Stomach (tissue), 9 donors: Measurements from ENCODE around the gene TENM4. TPM values are rescaled to one million over a fixed set of nuclear protein-coding genes. Genes with fewer than 3 reads are reported as not detected.

Experiments used
- DNase-seq, 2 donors: peaks; one replicate each; pipeline versions ENCODE4 v3.0.0 to v3.0.0-alpha.2; 2013 to 2019
- H3K27ac ChIP-seq, 5 donors: fragments of 200-600 bp in 4 of 5; sonication (generic) in 4 of 5; one replicate each; pipeline ENCODE4 v1.5.1; 2013 to 2019; ENCODE audit warnings: mild to moderate bottlenecking in 1 of 5, moderate library complexity in 1 of 5
- H3K27me3 ChIP-seq, 3 donors: fragments of 200-600 bp; sonication (generic); one replicate each; pipeline ENCODE4 v1.5.1; 2017 to 2019; ENCODE audit warnings: mixed run types in 1 of 3
- H3K36me3 ChIP-seq, 4 donors: fragments of 200-600 bp; sonication (generic); 1 replicate in 3 of 4; 2 replicates in 1 of 4; pipeline ENCODE4 v1.5.1; 2016 to 2019
- H3K4me1 ChIP-seq, 4 donors: fragments of 200-600 bp; sonication (generic); one replicate each; pipeline ENCODE4 v1.5.1; 2016 to 2019
- H3K4me3 ChIP-seq, 4 donors: fragments of 200-600 bp; sonication (generic) in 3 of 4; one replicate each; pipeline ENCODE4 v1.5.1; 2016 to 2019; ENCODE audit warnings: mild to moderate bottlenecking in 1 of 4
- H3K9me3 ChIP-seq, 4 donors: fragments of 200-600 bp; sonication (generic); one replicate each; pipeline ENCODE4 v1.5.1; 2016 to 2019
- EP300 ChIP-seq: sonication (generic); formaldehyde crosslinking; IDR thresholded peaks from one replicate; pipeline ENCODE4 v1.6.1; 2017; ENCODE audit warnings: antibody characterized with exemption
- POLR2A ChIP-seq, 4 donors: fragments of 450-650 bp; IDR thresholded peaks; one replicate each; pipeline ENCODE4 v1.6.1; 2016; ENCODE audit warnings: antibody characterized with exemption in 4 of 4, control low read depth in 2 of 4, mild to moderate bottlenecking in 1 of 4, moderate library complexity in 1 of 4
- POLR2AphosphoS5 ChIP-seq, 3 donors: sonication (generic); formaldehyde crosslinking; IDR thresholded peaks; one replicate each; pipeline ENCODE4 v1.6.1; 2016; ENCODE audit warnings: antibody characterized with exemption in 3 of 3
- WGBS, 5 donors: extraction: QIAGEN DNeasy Blood & Tissue Kit in 3 of 5; methylation state at CpG; one replicate each; pipeline versions ENCODE4 v1.1.5 to v1.1.7; 2013 to 2018; 5-methylcytosine and 5-hydroxymethylcytosine counted together
- intact Hi-C: fragments of 100-400 bp; cut with DNase I; formaldehyde crosslinking; loops from one replicate; pipeline ENCODE4 v1.15.1; 2023; ENCODE audit warnings: low total_unique reads
- polyA plus RNA-seq, 3 donors: library from polyadenylated mRNA; stranded (reverse); fragments of 200-250 nt; gene quantifications; one replicate each; pipeline ENCODE4 v1.2.3, GENCODE V29; 2013
- total RNA-seq, 5 donors: library from RNA; depleted of rRNA; stranded (reverse); fragments of >200 nt; gene quantifications; one replicate each; pipeline versions ENCODE4 v1.1.0 to v1.2.3, GENCODE V29; 2014 to 2016
- TF ChIP-seq, protein P1 (sequence below), 7 experiments: fragments of 450-650 bp in 4 of 7; fragments of 200-600 bp in 3 of 7; sonication (generic) in 3 of 7; IDR thresholded peaks; one replicate each; pipeline ENCODE4 v1.5.1; 2016 to 2019; ENCODE audit warnings: antibody characterized with exemption in 7 of 7, control low read depth in 2 of 7, mild to moderate bottlenecking in 1 of 7
- donor health status: healthy with polysubstance abuse.
- donor health status: Bipolar disorder and iron deficiency.
- donor health status: healthy.

The TENM4 gene
- total and polyA plus RNA-seq, 8 donors, result 0.06 to 13.2 (median 0.87) TPM; not detected in 1

DNA sequence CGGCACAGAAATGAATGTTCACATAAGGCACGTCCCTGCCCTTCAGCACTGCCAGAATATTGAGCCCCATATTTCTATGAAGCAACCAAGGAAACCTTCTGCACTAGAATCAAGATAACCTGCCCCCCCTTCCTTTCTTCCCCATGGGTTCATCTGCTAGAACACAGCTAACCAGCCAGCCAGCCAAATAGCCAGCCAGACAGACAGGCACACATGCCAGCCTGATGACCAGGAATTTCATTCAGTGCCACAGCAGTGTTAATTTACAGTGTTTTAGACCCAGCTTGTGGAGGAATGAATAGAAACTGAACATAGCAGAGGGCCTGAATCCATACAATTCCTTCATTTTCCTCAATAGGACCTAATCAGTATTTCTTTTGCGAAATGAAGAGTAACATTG is 57.0 kb downstream of the TENM4 start:
- Histone ChIP-seq H3K36me3 (no peaks in the 10 kb centered on the region), H3K4me1 (no peaks in the 10 kb centered on the region), H3K27ac (no peak overlapping the region), H3K27me3 (no peaks in the 10 kb centered on the region), H3K9me3 (no peaks in the 10 kb centered on the region), H3K4me3 (no peak overlapping the region)
- intact Hi-C loops, result no loop called here
- no peak for DNase-seq
- WGBS, 5 donors, result 73 to 93% (median 82%) methylated on average over 3 of the region's 3 CpGs
- TF ChIP-seq EP300, result no peak
- no peak for TF ChIP-seq POLR2A (IDR thresholded peaks at IDR 0.05)
- no peak for TF ChIP-seq POLR2AphosphoS5 (IDR thresholded peaks at IDR 0.05)
- TF ChIP-seq, protein P1, sequence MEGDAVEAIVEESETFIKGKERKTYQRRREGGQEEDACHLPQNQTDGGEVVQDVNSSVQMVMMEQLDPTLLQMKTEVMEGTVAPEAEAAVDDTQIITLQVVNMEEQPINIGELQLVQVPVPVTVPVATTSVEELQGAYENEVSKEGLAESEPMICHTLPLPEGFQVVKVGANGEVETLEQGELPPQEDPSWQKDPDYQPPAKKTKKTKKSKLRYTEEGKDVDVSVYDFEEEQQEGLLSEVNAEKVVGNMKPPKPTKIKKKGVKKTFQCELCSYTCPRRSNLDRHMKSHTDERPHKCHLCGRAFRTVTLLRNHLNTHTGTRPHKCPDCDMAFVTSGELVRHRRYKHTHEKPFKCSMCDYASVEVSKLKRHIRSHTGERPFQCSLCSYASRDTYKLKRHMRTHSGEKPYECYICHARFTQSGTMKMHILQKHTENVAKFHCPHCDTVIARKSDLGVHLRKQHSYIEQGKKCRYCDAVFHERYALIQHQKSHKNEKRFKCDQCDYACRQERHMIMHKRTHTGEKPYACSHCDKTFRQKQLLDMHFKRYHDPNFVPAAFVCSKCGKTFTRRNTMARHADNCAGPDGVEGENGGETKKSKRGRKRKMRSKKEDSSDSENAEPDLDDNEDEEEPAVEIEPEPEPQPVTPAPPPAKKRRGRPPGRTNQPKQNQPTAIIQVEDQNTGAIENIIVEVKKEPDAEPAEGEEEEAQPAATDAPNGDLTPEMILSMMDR (IDR thresholded peaks at IDR 0.05), result no peak

DNA sequence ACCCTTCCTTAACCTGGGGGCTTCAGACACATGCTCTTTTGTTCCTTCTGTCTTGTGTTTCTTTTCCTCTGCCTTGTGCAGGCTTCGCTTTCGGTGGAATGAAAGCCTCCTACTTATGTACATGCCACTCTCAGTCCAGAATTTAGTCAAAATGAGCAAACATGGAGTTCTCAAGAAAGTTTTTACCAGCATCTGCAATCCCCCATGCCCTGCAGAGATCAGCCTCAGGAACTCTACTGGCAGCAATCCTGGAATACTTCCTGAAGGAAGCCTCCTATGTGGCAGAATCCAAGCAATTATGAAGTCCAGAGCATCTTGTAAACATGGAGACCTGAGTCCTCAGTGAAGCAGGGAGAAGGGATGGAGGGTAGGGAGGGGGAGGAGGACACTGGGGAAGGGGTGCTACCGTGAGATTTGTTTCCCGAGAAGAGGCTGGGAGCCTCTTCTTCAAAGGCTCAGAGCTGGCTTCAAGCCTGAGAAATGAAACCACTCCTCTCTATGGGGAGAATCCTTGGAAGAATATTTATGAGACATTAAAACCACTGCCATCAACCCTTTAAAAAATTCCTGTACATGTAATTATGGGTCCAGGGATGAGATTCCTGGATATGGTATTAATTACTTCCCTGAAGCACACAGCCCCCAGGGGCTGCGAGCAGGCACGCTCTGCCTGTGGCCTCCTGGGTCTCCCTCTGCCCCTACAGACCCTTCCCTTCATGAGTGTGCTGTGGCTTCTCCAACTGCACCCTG is 58.4 kb downstream of the TENM4 start:
- no peak for DNase-seq
- no peak overlapping the region for H3K4me3 ChIP-seq
- 69 to 81% (median 71%) methylated on average over 6 of the region's 6 CpGs for WGBS, 5 donors
- no peak overlapping the region for H3K27ac ChIP-seq
- intact Hi-C loops, result no loop called here
- no peaks in the 10 kb centered on the region for H3K36me3 ChIP-seq
- no peaks in the 10 kb centered on the region for H3K27me3 ChIP-seq
- H3K9me3 ChIP-seq, result no peaks in the 10 kb centered on the region
- no peaks in the 10 kb centered on the region for H3K4me1 ChIP-seq
- TF ChIP-seq, protein P1 (IDR thresholded peaks at IDR 0.05), result no peak
- TF ChIP-seq POLR2A (IDR thresholded peaks at IDR 0.05), result no peak
- TF ChIP-seq POLR2AphosphoS5 (IDR thresholded peaks at IDR 0.05), result no peak
- no peak for TF ChIP-seq EP300

DNA sequence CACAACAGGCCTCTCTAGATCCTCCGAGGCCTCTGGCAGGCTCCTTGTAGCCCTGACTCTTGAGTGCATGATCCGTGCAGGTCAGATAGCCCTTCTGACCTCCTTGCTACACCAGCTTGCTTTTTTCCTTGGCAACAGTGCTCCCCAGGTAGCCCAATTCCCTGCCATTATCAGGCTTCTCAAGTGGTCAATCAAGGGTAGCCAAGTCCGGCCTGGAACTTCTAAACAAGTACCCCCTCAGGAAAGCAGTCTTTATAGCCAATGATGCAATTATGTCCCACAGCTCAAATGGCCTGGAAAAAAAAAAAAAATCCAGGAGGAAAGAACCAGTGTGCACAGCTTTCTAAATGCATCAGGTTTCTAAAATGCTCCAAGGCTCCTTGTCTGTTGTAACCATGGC is 59.8 kb downstream of the TENM4 start:
- 0 to 63% (median 49%) methylated on average over 1 to 3 of the region's 3 CpGs for WGBS, 5 donors
- Histone ChIP-seq H3K27ac (no peak overlapping the region), H3K36me3 (no peaks in the 10 kb centered on the region), H3K4me3 (no peak overlapping the region), H3K27me3 (no peaks in the 10 kb centered on the region), H3K4me1 (no peaks in the 10 kb centered on the region), H3K9me3 (peaks cover 0 to 7% (median 0%) of the 10 kb centered on the region in 4 donors)
- intact Hi-C loops, result no loop called here
- DNase-seq, result no peak
- no peak for TF ChIP-seq EP300
- TF ChIP-seq, protein P1 (IDR thresholded peaks at IDR 0.05), result no peak
- no peak for TF ChIP-seq POLR2A (IDR thresholded peaks at IDR 0.05)
- TF ChIP-seq POLR2AphosphoS5 (IDR thresholded peaks at IDR 0.05), result no peak

DNA sequence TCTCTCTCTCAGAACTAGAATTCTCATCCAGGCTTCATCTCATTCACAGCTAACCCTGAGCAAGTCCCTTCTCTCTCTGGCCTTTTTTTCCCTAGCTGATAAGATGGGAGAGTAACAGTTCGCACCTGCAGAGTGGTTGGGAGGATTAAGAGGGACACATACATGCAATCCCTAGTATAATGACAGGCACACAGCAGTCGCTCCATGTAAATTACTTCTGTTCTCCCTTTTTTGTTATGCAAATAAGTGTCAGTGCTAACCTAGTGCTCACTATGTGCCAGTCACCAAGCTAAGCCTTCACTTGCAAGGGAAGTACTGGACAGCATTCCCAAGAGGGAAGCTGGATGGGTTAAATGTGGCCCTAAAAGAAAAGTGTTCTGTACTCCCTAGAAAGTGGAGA is 63.4 kb downstream of the TENM4 start:
- DNase-seq, result no peak
- no peak overlapping the region for H3K27ac ChIP-seq
- peaks cover 0 to 7% (median 0%) of the 10 kb centered on the region in 4 donors for H3K9me3 ChIP-seq
- WGBS, 5 donors, result 79 to 93% (median 87%) methylated on average over 2 of the region's 2 CpGs
- H3K4me3 ChIP-seq, result no peak overlapping the region
- no peaks in the 10 kb centered on the region for H3K36me3 ChIP-seq
- intact Hi-C loops, result no loop called here
- TF ChIP-seq, protein P1 (IDR thresholded peaks at IDR 0.05), result no peak
- TF ChIP-seq POLR2A (IDR thresholded peaks at IDR 0.05) (no peak), EP300 (no peak), POLR2AphosphoS5 (IDR thresholded peaks at IDR 0.05) (no peak)
- no peaks in the 10 kb centered on the region for H3K27me3 ChIP-seq
- no peaks in the 10 kb centered on the region for H3K4me1 ChIP-seq
